ENCODE results near the gene WWTR1. TPM values are rescaled to one million over a fixed set of nuclear protein-coding genes. Genes with fewer than 3 reads are reported as not detected.

WWTR1 gene
- total and polyA plus RNA-seq, 4 donors: 4.5 to 11.8 (median 9.0) TPM

DNA sequence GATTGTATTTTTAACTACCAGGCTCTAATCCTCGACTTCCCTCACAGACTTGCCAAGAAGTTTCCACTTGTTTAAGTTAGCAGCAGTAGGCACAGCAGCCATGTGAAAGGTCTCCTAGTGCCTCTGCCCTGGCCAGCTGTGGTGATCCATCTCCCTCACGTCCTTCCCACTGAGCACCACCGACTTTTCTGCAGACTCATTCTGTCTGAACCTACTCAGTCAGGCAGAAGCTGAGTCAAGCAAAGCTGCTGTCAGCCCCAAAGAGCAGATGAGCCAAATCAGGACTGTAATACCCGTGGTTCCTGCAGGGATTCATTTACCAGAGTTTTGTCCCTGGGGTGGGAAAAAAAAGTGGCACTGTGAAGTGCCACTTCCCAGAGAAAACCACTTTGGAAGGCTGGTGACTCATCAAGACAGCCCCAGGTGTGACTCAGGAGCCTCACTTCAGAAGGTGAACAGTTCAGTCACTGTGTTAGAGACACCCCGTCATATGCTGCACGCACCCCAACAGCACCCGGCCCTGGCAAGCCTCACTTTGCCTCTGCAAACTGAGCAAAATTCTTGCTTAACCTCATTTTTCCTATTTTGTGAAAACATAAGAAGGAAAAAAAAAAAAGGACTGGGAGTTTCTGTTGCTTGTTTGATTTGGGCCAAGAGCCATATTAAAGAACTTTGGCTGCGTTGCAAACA, 76.0 kb downstream of the WWTR1 start:
- no peak overlapping the region for H3K9ac ChIP-seq (ENCODE audit: low read depth in 1 of 2, low read length in 2 of 2)
- H3K9me3 ChIP-seq (ENCODE audit: control insufficient read depth in 4 of 4, low read length in 3 of 4): no peaks in the 10 kb centered on the region
- TF ChIP-seq JUND (IDR thresholded peaks at IDR 0.05) (peak in 1 of 2 donors; percentile 55), EGR1 (IDR thresholded peaks at IDR 0.05; ENCODE audit: low read depth in 2 of 2) (no peak)
- H3K27ac ChIP-seq (ENCODE audit: low read depth in 1 of 2, low read length in 2 of 2): peak overlapping the region; percentile 8 to 54
- H3K4me1 ChIP-seq (ENCODE audit: control insufficient read depth in 4 of 4, insufficient read depth in 4 of 4, low read length in 3 of 4): peaks cover 10 to 34% (median 23%) of the 10 kb centered on the region in 4 donors
- no peak overlapping the region for H3K4me3 ChIP-seq (ENCODE audit: low read depth in 1 of 3, low read length in 3 of 3)
- no peaks in the 10 kb centered on the region for H3K27me3 ChIP-seq (ENCODE audit: control insufficient read depth in 4 of 4, insufficient read depth in 4 of 4, low read length in 3 of 4)
- WGBS: 22% methylated on average over 8 of the region's 8 CpGs
- H3K36me3 ChIP-seq (ENCODE audit: control insufficient read depth in 4 of 4, insufficient read depth in 3 of 4, low read depth in 1 of 4, low read length in 3 of 4): no peaks in the 10 kb centered on the region
- no peak for DNase-seq (ENCODE audit: low spot score)

GRCh38 chr3:149581248-149581647, 76.6 kb downstream of the WWTR1 start:
- H3K4me3 ChIP-seq (ENCODE audit: low read depth in 1 of 3, low read length in 3 of 3): no peak overlapping the region
- 86% methylated on average over 2 of the region's 2 CpGs for WGBS
- no peak overlapping the region for H3K9ac ChIP-seq (ENCODE audit: low read depth in 1 of 2, low read length in 2 of 2)
- no peaks in the 10 kb centered on the region for H3K9me3 ChIP-seq (ENCODE audit: control insufficient read depth in 4 of 4, low read length in 3 of 4)
- H3K4me1 ChIP-seq (ENCODE audit: control insufficient read depth in 4 of 4, insufficient read depth in 4 of 4, low read length in 3 of 4): peaks cover 10 to 34% (median 23%) of the 10 kb centered on the region in 4 donors
- H3K36me3 ChIP-seq (ENCODE audit: control insufficient read depth in 4 of 4, insufficient read depth in 3 of 4, low read depth in 1 of 4, low read length in 3 of 4): no peaks in the 10 kb centered on the region
- DNase-seq (ENCODE audit: low spot score): no peak
- H3K27me3 ChIP-seq (ENCODE audit: control insufficient read depth in 4 of 4, insufficient read depth in 4 of 4, low read length in 3 of 4): no peaks in the 10 kb centered on the region
- no peak for TF ChIP-seq GABPA (IDR thresholded peaks at IDR 0.05 in 1 of 2, conservative IDR thresholded peaks at IDR 0.05 in 1 of 2)
- H3K27ac ChIP-seq (ENCODE audit: low read depth in 1 of 2, low read length in 2 of 2): peak overlapping the region; percentile 8 to 54

DNA sequence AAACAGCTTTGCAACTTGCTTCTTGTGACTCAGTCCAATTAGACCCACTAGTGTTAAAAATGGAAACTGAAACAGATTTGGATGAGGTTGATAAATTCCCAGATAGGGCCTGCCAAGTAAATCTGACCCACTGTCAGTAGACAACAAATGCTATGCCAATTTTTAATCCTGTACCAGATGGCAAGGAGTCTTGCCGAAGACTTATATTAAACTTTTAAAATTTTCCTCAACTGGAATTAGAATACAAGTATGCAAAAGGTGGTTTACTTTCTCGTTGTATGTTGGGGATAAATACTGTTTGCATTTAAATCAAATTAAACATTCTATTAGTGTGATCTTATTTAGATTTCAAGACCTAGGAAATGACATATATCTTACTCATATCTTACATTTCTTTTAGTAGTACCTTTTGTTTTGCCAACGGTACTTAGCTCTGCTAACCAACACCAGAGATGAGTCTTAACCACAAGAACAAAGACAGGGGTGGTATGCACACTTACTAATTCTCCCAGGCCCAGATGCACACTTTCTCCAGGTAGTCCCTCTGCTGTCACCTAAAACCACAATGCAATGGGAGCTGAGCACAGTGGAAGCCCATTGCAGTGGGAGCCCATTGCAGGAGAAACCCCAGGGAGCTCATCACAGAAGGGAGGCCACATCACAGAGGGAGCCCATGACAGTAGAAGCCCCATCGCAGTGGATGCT, 77.8 kb downstream of the WWTR1 start:
- WGBS: 78% methylated on average over 4 of the region's 4 CpGs
- DNase-seq (ENCODE audit: low spot score): no peak
- Histone ChIP-seq H3K27me3 (ENCODE audit: control insufficient read depth in 4 of 4, insufficient read depth in 4 of 4, low read length in 3 of 4) (no peaks in the 10 kb centered on the region), H3K27ac (ENCODE audit: low read depth in 1 of 2, low read length in 2 of 2) (no peak overlapping the region), H3K9me3 (ENCODE audit: control insufficient read depth in 4 of 4, low read length in 3 of 4) (no peaks in the 10 kb centered on the region), H3K36me3 (ENCODE audit: control insufficient read depth in 4 of 4, insufficient read depth in 3 of 4, low read depth in 1 of 4, low read length in 3 of 4) (no peaks in the 10 kb centered on the region), H3K4me3 (ENCODE audit: low read depth in 1 of 3, low read length in 3 of 3) (no peak overlapping the region), H3K4me1 (ENCODE audit: control insufficient read depth in 4 of 4, insufficient read depth in 4 of 4, low read length in 3 of 4) (peaks cover 10 to 34% (median 23%) of the 10 kb centered on the region in 4 donors), H3K9ac (ENCODE audit: low read depth in 1 of 2, low read length in 2 of 2) (no peak overlapping the region)
- TF ChIP-seq MAX (IDR thresholded peaks at IDR 0.05) (no peak), FOXA1 (IDR thresholded peaks at IDR 0.05) (no peak)

DNA sequence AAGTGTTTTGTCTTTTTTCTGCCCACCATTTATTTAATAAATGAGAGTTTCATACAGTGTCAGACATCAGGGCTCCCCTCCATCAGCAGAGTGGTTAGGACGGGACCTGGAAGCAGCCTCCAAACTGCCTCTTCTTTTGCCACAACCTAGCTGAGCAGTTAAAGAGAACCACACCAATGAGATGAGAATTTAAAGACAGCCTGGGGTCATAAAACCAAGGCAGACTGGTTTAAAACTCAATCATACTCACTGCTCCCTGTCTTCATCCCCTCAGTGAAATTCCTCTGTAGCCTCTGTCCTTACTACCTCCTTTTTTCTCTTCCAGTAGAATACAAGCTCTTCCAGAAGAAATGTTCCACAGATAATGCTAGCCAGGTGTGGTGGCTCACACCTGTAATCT, 78.7 kb downstream of the WWTR1 start:
- Histone ChIP-seq H3K4me3 (ENCODE audit: low read depth in 1 of 3, low read length in 3 of 3) (no peak overlapping the region), H3K27ac (ENCODE audit: low read depth in 1 of 2, low read length in 2 of 2) (no peak overlapping the region), H3K9me3 (ENCODE audit: control insufficient read depth in 4 of 4, low read length in 3 of 4) (no peaks in the 10 kb centered on the region), H3K4me1 (ENCODE audit: control insufficient read depth in 4 of 4, insufficient read depth in 4 of 4, low read length in 3 of 4) (peaks cover 10 to 34% (median 23%) of the 10 kb centered on the region in 4 donors), H3K36me3 (ENCODE audit: control insufficient read depth in 4 of 4, insufficient read depth in 3 of 4, low read depth in 1 of 4, low read length in 3 of 4) (no peaks in the 10 kb centered on the region), H3K27me3 (ENCODE audit: control insufficient read depth in 4 of 4, insufficient read depth in 4 of 4, low read length in 3 of 4) (no peaks in the 10 kb centered on the region), H3K9ac (ENCODE audit: low read depth in 1 of 2, low read length in 2 of 2) (no peak overlapping the region)
- 95% methylated on average over 1 of the region's 1 CpG for WGBS
- TF ChIP-seq HNF4A (conservative IDR thresholded peaks at IDR 0.05): no peak
- no peak for TF ChIP-seq JUND (IDR thresholded peaks at IDR 0.05)
- no peak for TF ChIP-seq HNF4G (IDR thresholded peaks at IDR 0.05)
- no peak for TF ChIP-seq GABPA (IDR thresholded peaks at IDR 0.05 in 1 of 2, conservative IDR thresholded peaks at IDR 0.05 in 1 of 2)
- no peak for TF ChIP-seq FOXA1 (IDR thresholded peaks at IDR 0.05)
- TF ChIP-seq EGR1 (IDR thresholded peaks at IDR 0.05; ENCODE audit: low read depth in 2 of 2): no peak
- no peak for TF ChIP-seq MAX (IDR thresholded peaks at IDR 0.05)
- TF ChIP-seq, protein P1, sequence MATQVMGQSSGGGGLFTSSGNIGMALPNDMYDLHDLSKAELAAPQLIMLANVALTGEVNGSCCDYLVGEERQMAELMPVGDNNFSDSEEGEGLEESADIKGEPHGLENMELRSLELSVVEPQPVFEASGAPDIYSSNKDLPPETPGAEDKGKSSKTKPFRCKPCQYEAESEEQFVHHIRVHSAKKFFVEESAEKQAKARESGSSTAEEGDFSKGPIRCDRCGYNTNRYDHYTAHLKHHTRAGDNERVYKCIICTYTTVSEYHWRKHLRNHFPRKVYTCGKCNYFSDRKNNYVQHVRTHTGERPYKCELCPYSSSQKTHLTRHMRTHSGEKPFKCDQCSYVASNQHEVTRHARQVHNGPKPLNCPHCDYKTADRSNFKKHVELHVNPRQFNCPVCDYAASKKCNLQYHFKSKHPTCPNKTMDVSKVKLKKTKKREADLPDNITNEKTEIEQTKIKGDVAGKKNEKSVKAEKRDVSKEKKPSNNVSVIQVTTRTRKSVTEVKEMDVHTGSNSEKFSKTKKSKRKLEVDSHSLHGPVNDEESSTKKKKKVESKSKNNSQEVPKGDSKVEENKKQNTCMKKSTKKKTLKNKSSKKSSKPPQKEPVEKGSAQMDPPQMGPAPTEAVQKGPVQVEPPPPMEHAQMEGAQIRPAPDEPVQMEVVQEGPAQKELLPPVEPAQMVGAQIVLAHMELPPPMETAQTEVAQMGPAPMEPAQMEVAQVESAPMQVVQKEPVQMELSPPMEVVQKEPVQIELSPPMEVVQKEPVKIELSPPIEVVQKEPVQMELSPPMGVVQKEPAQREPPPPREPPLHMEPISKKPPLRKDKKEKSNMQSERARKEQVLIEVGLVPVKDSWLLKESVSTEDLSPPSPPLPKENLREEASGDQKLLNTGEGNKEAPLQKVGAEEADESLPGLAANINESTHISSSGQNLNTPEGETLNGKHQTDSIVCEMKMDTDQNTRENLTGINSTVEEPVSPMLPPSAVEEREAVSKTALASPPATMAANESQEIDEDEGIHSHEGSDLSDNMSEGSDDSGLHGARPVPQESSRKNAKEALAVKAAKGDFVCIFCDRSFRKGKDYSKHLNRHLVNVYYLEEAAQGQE (IDR thresholded peaks at IDR 0.05): no peak
- TF ChIP-seq TAF1 (conservative IDR thresholded peaks at IDR 0.05): no peak
- no peak for DNase-seq (ENCODE audit: low spot score)

Data from liver (tissue), 9 donors.